Skeletal muscle cell (primary cell): ENCODE results near the gene SLC9A3.

Experiments used
- DNase-seq: peaks from one replicate; pipeline ENCODE4 v3.0.0-alpha.2; 2010; ENCODE audit warnings: low read depth
- H3K4me3 ChIP-seq: 2 replicates; pipeline ENCODE4 v1.5.1; 2011; ENCODE audit warnings: low read depth, mild to moderate bottlenecking, control low read depth, low read length, moderate library complexity

Gene SLC9A3

GRCh38 chr5:427415-428087, 96.7 kb downstream of the SLC9A3 start:
- H3K4me3 ChIP-seq: no peak overlapping the region
- no peak for DNase-seq

- H3K4me3 ChIP-seq: no peak overlapping the region
- no peak for DNase-seq
These were observed 97.8 kb downstream of the SLC9A3 start for GRCh38 chr5:426392-426976.

- no peak for DNase-seq
- H3K4me3 ChIP-seq: no peak overlapping the region
These were observed 98.5 kb downstream of the SLC9A3 start for GRCh38 chr5:425714-426113.

GRCh38 chr5:424301-425110, 99.7 kb downstream of the SLC9A3 start:
- H3K4me3 ChIP-seq: no peak overlapping the region
- no peak for DNase-seq

- no peak for DNase-seq
- H3K4me3 ChIP-seq: no peak overlapping the region
These were observed 100.5 kb downstream of the SLC9A3 start for GRCh38 chr5:423626-424261.

GRCh38 chr5:423233-423565, 101.0 kb downstream of the SLC9A3 start:
- H3K4me3 ChIP-seq: no peak overlapping the region
- DNase-seq: no peak

DNA sequence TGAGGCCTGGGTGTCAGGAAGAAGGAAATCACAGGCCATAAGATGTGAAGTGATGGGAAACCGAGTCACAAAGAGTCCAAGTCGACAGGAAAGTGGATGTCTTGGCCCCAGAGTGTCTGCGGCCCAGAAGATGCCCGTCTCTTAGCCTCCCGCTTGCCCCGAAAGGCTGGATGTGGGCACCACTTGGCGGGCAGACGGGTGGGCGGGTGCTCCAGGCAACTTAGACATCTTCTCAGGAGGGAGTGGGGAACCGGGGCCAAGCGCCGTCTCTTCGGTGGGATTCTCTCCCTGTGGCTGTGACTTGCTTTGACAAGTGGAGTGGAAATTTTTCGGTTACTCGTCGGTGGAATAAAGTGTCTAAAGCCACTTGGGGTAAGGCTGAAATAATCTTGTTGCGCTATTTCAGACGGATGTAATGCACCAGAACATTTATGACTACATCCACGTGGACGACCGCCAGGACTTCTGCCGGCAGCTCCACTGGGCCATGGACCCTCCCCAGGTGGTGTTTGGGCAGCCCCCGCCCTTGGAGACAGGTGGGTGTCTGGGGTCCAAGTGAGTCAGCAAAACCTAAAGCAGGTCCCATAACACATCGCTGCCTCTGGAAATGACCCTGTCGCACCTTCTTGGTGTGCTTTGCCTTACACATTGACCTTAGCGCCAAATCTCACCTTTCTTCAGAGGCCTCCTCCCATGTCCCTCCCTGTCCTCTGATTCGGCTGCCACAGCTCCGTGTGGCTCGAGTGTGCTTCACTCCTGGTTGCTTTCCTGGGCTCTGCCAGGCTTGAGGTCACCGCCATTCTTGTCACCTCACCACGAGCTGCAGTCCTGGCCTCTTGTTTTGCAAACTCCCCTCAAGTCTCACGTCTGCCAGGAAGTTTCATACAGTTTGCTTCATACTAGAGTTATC, 101.7 kb downstream of the SLC9A3 start:
- no peak for DNase-seq
- no peak overlapping the region for H3K4me3 ChIP-seq

- no peak for DNase-seq
- H3K4me3 ChIP-seq: no peak overlapping the region
These were observed 102.3 kb downstream of the SLC9A3 start for GRCh38 chr5:421901-422300.

GRCh38 chr5:421287-421880, 102.9 kb downstream of the SLC9A3 start:
- no peak for DNase-seq
- H3K4me3 ChIP-seq: no peak overlapping the region

GRCh38 chr5:420632-421286, 103.5 kb downstream of the SLC9A3 start:
- H3K4me3 ChIP-seq: no peak overlapping the region
- no peak for DNase-seq
